Neural crest cell (in vitro differentiated cells): ENCODE results near the gene ENGASE. TPM values are rescaled to one million over a fixed set of nuclear protein-coding genes. Genes with fewer than 3 reads are reported as not detected.

Source experiments
- DNase-seq: peaks from one replicate; pipeline ENCODE4 v3.0.0; 2021; ENCODE audit warnings: low read depth, mixed read lengths, low spot score
- H3K27ac Mint-ChIP-seq: one replicate; pipeline ENCODE4 v1.8.0; 2021; ENCODE audit warnings: mild to moderate bottlenecking, mixed read lengths; ENCODE audit not compliant: unreplicated experiment
- H3K27me3 Mint-ChIP-seq: 2 replicates; pipeline ENCODE4 v1.8.0; 2021; ENCODE audit warnings: low read depth, mild to moderate bottlenecking, mixed read lengths
- H3K36me3 Mint-ChIP-seq: 2 replicates; pipeline ENCODE4 v1.8.0; 2021; ENCODE audit warnings: low read depth, mild to moderate bottlenecking, mixed read lengths
- H3K4me1 Mint-ChIP-seq: 2 replicates; pipeline ENCODE4 v1.8.0; 2021; ENCODE audit warnings: mixed read lengths
- H3K4me3 Mint-ChIP-seq: one replicate; pipeline ENCODE4 v1.8.0; 2021; ENCODE audit warnings: mild to moderate bottlenecking, mixed read lengths
- H3K9me3 Mint-ChIP-seq: 2 replicates; pipeline ENCODE4 v1.8.0; 2021; ENCODE audit warnings: mixed read lengths
- long read RNA-seq: library from polyadenylated mRNA; unstranded; transcript quantifications from one replicate; pipeline ENCODE4 v2.0.0, GENCODE V29; 2020
- total RNA-seq: library from RNA; stranded (reverse); gene quantifications from 2 replicates; pipeline ENCODE4 v1.2.1, GENCODE V29; 2021
- TF ChIP-seq, protein P1 (sequence below): fragments of 200-600 bp; sonication (generic); conservative IDR thresholded peaks from 2 replicates; pipeline ENCODE4 v1.5.0; 2021; ENCODE audit warnings: antibody characterized with exemption, mild to moderate bottlenecking

The ENGASE gene, protein sequence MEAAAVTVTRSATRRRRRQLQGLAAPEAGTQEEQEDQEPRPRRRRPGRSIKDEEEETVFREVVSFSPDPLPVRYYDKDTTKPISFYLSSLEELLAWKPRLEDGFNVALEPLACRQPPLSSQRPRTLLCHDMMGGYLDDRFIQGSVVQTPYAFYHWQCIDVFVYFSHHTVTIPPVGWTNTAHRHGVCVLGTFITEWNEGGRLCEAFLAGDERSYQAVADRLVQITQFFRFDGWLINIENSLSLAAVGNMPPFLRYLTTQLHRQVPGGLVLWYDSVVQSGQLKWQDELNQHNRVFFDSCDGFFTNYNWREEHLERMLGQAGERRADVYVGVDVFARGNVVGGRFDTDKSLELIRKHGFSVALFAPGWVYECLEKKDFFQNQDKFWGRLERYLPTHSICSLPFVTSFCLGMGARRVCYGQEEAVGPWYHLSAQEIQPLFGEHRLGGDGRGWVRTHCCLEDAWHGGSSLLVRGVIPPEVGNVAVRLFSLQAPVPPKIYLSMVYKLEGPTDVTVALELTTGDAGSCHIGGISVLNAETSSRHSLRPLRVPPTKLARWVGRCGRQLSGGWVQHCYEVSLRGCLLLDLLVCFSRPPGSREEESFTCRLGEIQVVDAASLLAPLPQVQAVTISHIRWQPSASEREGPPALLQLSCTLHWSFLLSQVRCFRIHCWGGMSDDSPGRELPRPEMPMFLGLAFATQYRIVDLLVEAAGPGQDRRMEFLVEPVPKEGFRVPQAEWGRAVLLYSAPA
- total RNA-seq: 50.9 and 52.6 TPM in 2 replicates
- long read RNA-seq, partial matches to known transcripts: 0 of 2 reads
- long read RNA-seq, other reads (novel, unspliced or antisense): 2 of 2 reads

GRCh38 chr17:79074649-79075445, at the start of gene ENGASE:
TSS of gene ENGASE (plus strand) at chr17:79074824. CDS start at chr17:79074945, 121 bp downstream.
- Mint-ChIP-seq H3K9me3 (no peaks in the 10 kb centered on the region), H3K36me3 (no peaks in the 10 kb centered on the region), H3K4me3 (peak within 1 kb of the TSS; percentile 93), H3K27ac (peak within 1 kb of the TSS; percentile 50), H3K4me1 (peaks cover 10% of the 10 kb centered on the region), H3K27me3 (peaks cover 4% of the 10 kb centered on the region)
- peak; percentile 91 for DNase-seq
- TF ChIP-seq, protein P1, sequence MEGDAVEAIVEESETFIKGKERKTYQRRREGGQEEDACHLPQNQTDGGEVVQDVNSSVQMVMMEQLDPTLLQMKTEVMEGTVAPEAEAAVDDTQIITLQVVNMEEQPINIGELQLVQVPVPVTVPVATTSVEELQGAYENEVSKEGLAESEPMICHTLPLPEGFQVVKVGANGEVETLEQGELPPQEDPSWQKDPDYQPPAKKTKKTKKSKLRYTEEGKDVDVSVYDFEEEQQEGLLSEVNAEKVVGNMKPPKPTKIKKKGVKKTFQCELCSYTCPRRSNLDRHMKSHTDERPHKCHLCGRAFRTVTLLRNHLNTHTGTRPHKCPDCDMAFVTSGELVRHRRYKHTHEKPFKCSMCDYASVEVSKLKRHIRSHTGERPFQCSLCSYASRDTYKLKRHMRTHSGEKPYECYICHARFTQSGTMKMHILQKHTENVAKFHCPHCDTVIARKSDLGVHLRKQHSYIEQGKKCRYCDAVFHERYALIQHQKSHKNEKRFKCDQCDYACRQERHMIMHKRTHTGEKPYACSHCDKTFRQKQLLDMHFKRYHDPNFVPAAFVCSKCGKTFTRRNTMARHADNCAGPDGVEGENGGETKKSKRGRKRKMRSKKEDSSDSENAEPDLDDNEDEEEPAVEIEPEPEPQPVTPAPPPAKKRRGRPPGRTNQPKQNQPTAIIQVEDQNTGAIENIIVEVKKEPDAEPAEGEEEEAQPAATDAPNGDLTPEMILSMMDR: no peak

DNA sequence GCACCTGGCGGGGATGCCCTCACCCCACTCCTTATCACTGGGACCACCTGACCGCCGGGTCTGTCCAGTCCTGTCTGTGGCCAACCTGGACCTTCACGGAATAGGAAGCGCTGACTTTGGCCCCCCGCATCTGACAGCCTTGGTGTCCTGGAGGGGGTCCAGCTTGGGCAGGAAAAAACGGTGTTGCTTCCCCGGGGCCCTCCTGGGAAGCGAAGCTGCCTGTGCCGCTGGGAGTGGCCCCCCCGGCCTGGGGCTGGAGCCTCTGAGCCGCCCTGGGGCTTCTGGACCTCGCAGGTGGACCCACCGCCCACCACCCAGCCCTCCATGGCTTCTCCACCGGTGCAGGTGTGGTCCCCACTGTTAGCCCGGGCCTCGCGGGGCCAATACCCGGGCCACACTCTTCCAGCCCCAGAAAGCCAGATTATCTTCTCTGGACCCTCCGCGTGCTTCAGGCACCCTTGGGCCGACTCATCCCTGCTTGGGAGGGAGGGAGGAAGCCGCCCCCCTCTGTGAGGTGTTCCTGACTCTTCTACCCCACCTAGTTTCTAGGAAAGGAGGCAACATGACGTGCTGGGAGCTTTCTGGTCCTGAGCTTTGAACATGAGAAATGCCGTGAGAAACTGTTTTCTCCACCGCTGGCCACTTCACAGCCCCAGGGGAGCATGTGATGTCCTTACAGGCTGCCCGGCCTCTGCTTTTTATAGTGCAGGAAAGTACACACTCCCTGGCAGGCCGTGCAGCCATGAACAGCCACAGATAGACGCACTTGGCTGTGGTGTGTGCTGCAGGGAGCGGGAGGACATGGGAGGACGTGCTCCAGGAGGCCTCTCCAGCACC, 49.5 kb upstream of the ENGASE start:
- H3K27ac Mint-ChIP-seq: no peak overlapping the region
- no peaks in the 10 kb centered on the region for H3K9me3 Mint-ChIP-seq
- no peaks in the 10 kb centered on the region for H3K36me3 Mint-ChIP-seq
- peaks cover 91% of the 10 kb centered on the region for H3K27me3 Mint-ChIP-seq
- DNase-seq: no peak
- TF ChIP-seq, protein P1: no peak
- H3K4me1 Mint-ChIP-seq: peaks cover 21% of the 10 kb centered on the region
- H3K4me3 Mint-ChIP-seq: peak overlapping the region; percentile 76

- peak overlapping the region; percentile 66 for H3K4me3 Mint-ChIP-seq
Measured at GRCh38 chr17:79026376-79027273, 48.0 kb upstream of the ENGASE start.

GRCh38 chr17:79027274-79027924, 47.2 kb upstream of the ENGASE start:
- peaks cover 83% of the 10 kb centered on the region for H3K27me3 Mint-ChIP-seq
- no peaks in the 10 kb centered on the region for H3K9me3 Mint-ChIP-seq
- DNase-seq: no peak
- TF ChIP-seq, protein P1: no peak
- peak overlapping the region; percentile 49 for H3K4me3 Mint-ChIP-seq
- H3K27ac Mint-ChIP-seq: no peak overlapping the region
- peaks cover 21% of the 10 kb centered on the region for H3K4me1 Mint-ChIP-seq
- no peaks in the 10 kb centered on the region for H3K36me3 Mint-ChIP-seq

More at GRCh38 chr17:79026376-79027273, 48.0 kb upstream of the ENGASE start:
- TF ChIP-seq, protein P1: no peak
- Mint-ChIP-seq H3K36me3 (no peaks in the 10 kb centered on the region), H3K27ac (no peak overlapping the region), H3K4me1 (peaks cover 21% of the 10 kb centered on the region), H3K9me3 (no peaks in the 10 kb centered on the region), H3K27me3 (peaks cover 86% of the 10 kb centered on the region)
- DNase-seq: no peak
